Stimulated activated CD4-positive, alpha-beta T cell treated with anti-CD3 and anti-CD28 coated beads, Interleukin-1b, Interleukin-23, amount 100 ng/mL, for 1 hour (primary cell): ENCODE results near the gene CCIN.
"Not testable (repeated sequence)": the region's sequence is repeated elsewhere in the genome, so short reads cannot be mapped to it uniquely, and the experiment has no call there.

Source experiments
- DNase-seq, 2 donors: peaks; one replicate each; pipeline ENCODE4 v3.0.0-alpha.2; 2020; ENCODE audit warnings: low read depth in 2 of 2

CCIN gene

DNA sequence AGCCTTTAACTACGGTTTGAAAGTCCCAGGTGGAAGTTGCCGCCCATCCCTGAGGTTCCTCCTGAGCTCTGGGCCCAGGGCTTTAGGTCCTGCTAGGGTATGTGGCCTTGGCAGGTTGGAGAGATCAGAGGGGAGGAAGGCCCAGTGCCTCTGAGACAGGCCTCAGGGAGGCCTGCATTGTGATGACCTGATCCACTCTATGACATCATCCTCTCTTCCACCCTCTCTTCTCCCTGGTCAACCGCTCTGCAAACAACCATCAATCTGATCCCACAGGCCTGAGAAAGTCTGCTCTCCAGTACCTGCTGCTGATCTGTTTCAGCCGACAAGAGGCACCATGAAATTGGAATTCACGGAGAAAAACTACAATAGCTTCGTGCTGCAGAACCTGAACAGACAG lies at the start of gene CCIN:
Gene CCIN (plus strand): TSS at position 223 of the 400 bp plus-strand sequence. CDS start 115 bp downstream, at position 338.
- no peak for DNase-seq

DNA sequence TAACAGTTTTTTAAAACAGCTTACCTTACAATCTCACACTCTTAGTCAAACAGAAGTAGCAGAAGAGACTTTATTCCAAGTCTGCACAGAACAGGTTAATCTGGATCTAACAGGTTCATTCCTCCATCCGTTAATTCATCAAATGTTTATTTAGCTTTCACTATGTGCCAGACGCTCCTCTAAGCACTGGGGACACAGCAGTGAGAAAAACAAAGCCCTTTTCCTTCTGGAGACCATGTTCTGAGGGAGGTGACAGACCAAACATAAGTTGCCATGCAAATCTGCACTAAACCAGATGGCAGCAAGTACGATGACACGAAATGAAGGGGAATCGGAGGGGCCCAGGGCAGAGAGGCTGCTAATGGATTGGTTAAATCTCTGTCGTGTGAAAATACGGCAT lies 49.7 kb upstream of the CCIN start:
- no peak for DNase-seq

DNA sequence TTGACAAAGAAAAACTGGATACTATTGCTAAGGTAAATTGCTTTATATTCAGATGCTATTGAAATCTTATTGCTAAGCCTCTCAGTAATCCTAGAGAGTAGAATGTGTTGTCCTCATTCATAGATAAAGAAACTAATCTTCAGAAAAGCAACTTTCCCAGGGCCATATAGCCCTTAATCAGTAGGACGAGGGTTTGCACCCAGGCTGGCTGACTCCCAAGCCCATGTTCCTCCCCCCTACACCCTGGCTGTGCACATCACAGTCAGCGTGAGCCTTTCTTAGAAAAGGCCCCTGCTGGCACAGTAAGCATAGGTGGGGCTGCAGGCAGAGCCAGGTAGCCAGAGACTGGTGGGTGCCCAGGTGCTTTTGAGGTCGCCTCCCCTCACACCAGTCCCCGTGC lies 48.5 kb upstream of the CCIN start:
- no peak for DNase-seq

DNA sequence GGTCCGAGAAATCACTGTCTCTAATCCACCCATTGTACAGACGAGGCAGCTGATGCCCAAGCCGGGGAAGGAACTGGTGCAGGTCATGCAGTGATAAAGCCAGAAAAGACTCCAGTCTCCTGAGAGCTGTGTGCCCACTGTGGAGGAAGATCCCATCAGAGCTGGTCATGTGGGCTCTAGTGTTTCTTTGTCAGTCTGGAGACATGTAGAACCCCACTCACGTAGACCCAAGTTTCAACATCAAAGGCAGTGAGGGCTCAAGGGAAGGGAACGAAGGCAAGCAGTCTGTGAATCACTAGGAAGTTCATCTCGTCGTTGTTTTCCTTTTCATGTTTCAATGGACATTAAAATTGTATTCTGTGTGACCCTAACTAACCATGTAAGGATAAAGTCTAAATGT lies 47.2 kb upstream of the CCIN start:
- DNase-seq: no peak

DNA sequence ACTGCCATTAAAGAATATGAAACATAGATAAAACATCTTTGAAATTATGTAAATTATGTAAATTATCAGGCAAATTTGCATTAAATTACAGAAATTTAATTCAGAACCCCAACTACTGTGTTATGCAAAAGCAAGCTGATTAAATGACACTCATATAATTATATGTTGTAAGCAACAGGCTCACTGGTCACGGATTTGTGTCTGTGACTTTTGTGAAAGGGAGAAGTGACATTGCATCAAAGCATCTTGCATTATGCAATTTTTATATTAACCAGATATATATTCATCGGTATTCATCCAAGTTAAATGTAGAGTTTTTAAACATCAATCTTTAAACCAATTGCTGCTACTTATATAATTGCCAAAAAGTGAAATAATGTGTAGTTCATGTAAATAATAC lies 45.7 kb upstream of the CCIN start:
- no peak for DNase-seq

DNA sequence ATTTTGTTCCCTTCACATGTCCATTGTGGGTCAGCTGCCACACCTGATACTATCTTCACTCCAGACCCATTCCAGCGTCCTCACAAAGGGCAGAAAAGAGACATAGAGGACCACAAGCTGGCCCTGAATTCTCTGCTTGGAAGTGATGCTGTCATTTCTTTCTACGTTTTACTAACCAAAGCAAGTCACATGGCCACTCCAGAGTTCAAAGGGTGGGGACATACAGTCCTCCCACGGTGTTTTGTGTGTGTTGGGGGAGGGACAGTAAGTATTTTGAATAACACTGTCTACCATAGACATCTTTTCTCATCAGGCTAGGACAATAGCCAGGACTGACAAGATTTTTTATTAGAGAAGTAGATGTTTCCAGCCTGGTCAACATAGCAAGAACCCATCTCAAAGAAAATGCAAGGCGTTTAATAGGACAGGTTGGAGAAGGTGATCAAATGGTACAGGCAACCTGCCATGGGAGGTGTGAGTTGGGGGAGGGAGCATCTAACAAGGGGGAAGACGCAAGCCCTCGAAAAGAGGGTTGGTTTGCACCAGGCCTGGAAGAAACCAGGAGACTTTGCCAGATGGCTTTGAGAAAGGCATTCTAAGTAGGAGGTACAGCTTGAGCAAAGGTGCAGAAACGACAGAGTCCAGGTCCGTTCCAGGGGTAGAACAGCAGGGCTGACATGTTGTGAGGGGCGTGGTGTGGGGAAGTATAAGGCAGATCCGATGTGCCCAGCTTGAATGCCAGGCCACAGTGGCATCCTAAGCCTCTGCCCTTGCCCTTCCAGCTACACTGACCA lies 43.9 kb upstream of the CCIN start:
- DNase-seq: no peak

DNA sequence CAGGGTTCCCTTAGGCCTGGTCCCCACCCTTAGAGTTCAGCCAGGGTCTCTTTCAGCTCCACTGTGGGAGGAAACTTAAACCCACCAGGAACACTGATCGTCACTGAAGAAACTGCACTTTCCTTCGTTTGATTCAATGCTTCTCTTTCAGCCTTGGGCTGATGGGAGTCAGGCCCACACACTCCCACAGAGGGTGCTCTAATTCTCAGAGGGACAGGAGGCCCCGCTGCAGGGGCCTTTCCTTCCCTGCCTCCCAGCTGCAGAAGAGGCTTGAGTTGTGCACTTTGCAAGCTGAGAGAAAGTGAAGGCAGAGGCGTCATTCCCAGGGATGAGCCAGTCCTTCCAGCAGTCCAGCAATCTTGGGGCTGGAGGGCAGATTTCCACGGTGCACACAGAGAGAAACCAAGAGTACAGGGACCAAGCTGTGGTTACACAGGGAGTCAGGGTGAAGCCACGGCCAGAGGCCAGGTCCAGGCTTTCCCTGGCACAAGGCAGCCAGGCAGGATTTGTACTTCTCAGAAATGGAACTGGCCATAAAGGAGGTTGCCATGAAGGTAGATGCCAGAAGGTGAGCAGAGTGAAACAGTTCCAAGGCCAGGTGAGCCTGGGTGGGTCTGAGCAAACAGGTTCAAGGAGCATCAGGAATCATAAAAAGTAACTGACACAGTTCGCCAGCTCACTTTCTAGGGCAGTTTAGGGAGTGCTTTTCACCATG lies 43.0 kb upstream of the CCIN start:
- no peak for DNase-seq

DNA sequence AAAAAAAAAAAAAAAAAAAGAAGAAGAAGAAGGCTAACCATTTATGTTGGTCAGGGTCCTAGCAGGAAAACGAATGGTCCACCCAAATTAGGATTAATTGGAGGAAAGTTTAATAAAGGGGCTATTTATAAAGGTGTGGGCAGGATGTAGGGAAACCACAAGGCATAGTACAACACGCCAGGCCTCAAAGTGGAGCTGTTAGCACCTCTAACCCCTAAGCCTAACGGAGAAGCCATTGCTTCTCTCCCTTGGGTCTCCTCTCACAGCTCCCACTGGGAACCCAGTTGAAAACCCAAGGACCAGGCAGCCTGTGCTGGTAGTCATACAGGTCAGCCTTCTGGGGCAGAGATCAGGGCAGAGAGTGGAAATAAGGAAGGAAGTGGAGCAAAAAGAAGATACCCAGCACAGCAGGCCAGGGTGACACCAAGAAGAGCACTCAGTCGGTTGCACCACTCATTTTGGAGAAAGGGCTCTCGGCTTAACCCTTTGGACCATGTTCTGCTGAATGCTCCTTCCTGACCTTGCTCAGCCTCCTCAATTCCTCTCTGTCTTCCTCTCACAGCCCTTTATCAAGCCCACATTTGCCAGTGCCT lies 41.4 kb upstream of the CCIN start:
- no peak for DNase-seq

DNA sequence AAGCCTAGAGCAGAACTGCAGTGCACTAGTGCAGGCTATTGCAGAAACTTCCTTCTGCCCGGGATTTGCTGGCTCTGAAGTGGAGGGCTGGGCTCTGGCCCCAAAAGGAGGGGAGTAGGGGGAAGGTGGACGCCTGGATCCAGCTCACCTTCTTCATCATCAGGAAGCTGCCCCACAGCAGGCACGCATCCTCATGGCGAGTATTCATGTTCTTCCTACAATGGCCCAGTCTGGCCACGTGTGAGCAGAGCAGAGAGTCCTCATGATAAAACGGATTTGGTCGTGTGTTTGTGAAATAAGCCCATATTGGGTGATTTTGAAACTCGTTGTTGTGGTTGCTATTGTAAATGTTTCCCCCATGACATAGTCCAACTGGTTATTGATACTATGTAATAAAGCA lies 40.8 kb upstream of the CCIN start:
- DNase-seq: no peak

DNA sequence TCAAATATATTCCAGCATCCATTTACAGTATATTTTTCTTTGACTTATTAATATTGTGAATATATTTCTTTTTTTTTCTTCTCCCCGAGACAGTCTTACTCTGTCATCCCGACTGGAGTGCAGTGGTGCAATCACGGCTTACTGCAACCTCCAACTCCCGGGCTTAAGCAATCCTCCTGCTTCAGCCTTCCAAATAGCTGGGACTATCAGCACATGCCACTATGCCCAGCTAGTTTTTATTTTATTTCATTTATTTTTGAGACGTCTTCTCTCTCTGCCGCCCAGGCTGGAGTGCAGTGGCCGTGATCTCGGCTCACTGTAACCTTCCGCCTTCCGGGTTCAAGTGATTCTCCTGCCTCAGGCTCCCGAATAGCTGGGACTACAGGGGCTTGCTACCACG lies 40.0 kb upstream of the CCIN start:
- no peak for DNase-seq

DNA sequence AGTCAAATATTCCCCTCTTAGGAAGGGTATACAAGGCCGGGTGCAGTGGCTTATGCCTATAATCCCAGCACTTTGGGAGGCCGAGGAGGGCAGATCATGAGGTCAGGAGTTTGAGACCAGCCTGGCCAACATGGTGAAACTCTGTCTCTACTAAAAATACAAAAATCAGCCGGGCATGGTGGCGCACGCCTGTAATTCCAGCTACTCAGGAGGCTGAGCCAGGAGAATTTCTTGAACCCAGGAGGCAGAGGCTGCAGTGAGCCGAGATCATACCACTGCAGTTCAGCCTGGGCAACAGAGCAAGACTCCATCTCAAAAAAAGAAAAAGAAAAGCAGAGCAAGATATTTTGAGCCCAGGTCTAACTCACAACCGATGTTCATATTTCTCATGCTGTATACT lies 37.5 kb upstream of the CCIN start:
- DNase-seq: not testable (repeated sequence)

DNA sequence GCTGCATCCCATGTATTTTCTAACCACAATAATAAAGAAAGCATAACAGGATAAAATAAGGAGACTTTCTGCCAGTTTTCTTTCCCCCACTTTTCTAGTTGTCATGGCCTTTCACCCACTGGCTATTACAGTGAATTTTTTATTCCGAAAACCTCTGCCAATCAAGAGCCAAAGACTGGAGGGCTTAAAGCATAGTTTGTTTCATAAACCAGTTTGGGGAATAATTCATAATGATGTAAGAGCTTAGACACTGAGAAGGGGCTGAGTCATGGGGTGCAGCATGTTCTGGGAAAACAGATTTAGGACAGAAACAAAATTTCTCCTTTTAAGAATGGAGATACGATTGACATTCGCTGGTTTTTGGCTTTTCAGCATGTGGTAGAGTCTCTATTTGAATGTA lies 37.1 kb upstream of the CCIN start:
- no peak for DNase-seq

DNA sequence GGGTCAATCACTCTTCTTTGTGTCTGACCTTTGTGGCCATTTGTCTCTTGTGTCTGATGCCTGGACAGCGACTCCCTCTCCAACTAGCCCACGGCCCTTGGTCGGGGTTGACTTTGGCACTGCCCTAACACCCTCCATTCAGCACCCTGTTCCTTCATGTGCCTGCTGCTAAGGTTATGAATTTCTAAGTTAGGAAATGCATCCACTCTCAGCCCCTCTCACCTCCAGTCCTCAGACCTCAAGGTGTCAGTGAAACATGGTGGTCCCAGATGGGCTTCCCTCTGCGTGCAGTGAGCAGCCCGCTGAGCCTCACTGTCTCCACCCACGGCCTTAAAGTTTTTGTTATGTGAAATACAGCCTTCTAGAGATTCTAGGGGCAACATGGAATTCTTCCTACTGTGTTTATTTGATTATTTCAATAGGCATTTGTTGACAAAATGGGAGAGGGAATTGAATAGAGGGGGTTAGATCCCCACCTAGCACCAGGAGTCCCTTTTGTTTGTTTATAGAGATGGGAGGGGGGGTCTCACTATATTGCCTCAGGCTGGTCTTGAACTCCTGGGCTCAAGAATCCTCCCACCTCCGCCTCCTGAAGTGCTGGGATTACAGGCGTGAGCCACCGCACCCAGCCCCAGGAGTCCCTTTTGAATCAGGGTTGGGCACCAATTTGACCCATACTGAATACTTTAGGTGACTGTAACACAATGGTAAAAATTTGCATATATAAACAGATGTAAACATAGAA lies 34.3 kb upstream of the CCIN start:
- no peak for DNase-seq

DNA sequence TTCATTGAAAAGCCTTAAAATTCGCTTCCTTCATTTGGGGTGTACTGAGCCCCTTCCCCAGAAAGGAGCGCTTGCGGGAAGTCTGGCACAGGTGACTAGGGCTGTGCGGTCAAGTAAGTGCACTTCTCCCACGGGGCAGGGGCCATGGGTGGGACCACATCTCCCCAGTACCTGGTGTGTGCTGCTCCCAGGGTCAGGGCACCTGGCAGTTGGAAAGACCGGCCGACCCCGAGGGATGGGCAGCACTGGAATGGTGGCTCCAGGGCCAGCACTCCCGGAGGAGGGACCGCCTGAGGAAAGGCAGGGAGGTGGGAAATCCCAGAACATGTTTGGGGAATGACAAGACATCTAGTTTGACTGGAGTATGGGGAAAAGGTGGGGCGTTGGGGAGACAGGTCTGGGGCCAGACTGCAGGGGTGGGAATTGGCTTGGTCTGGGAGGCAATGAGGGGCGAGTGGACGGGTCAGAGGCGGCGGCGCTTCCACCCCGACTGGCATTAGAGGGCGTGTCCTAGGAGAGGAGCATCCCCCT lies 33.4 kb upstream of the CCIN start:
- DNase-seq: no peak

DNA sequence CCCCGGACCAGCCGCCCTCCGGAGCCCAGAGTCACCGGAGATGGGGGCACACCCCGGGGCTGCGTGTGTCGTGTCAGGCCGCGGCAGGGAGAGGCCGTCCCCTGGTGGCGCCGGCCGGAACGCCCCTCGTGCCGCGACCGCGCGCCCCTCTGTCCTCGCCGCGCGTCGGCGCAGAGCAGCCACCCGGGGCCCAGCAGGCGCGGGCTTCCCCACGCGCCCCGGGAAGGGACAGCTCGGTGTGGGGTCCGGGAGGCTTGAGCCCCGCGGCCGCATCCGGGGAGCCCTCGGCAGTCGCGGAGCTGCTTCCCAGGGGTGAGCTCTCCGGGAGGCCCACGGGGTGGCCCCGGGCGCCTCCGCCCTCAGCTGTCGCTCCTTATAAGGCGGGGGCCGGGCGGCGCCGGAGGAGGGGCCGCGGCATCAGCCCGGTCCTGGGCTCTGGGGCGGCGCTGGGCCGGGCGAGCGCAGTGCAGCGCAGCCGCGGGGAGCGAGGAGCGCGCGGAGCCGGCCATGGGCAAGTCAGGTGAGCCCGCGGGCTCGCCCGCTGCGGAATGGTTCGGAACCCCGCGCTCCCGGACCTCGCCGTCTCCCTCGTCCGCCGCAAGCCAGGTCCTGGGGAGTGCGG lies 32.8 kb upstream of the CCIN start, which contains the start of gene GLIPR2:
Gene GLIPR2 (plus strand): TSS at position 462 of the 622 bp plus-strand sequence. CDS start 46 bp downstream, at position 508.
- DNase-seq: peak; percentile 41 to 46

DNA sequence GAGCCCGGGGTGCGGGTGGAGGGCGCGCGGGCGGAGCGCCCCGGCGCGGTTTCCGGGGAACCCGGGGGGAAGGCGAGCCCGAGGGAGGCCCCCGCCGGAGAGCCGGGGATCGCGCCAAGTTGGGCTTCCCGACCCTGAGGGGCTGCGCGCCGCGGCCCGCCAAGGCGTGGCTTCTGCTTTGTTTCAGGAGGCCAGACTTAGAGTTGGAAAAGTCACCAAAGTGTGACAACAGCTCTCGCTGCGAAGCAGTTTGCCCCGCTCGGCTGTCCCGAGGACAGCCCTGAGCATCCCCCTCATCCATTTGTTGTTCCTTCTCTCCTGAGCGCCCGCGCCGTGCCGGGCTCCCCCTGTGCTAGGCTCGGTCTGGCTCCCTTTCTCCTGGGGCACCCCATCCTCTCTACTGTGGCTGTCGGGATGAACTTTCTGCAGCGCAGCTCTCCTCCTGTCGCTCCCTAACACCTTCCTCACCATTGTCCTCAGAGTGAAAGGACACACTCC lies 32.2 kb upstream of the CCIN start:
- DNase-seq: no peak

DNA sequence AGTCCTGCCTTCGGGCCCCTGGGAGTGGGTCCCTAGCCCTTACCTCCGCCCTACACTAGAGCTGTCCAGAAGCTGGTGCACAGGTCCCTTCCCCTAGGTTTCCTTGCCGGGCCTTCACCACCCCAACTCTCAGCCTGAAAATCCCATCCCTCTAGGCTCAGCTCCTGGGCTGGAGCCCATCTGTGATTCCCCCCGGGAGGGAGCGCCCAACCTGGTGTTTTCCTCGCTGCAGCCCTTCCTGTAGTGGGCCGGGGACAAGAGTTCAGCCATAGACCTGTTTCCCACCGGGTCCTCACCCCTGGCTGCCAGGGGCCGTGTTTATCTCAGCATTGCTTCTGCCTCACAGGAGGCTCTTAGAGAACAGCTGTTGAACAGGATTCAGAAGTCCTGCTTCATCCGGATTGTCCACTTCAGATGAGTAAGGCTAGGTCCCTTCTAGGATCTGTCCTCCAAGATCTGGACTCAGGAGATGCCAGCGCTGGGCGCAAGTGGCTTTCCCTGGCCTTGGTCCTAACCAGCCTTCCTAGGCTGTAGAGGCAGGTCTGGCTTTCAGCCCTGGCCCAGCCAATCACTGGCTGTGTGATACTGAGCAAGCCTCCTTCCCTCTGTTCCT lies 31.7 kb upstream of the CCIN start:
- DNase-seq: no peak

DNA sequence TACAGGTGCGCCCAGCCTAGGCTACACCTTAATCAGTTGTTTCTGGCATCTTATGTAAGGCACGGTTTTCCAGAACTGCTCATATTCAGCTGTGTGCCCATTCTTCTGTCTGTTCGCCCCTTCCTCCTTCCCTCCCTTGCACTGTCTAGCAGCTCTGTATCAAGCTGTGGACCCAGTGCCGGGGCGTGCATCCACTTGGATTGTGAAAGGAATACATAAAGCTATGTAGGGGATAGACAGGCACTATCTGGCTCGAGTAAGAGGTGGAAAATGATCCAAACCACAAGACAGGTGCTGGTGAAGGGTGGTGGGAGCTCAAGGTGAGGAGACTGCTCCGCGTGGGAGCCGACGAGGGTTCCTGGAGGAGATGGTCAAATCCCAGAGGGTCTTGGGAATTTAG lies 30.7 kb upstream of the CCIN start:
- DNase-seq: no peak

DNA sequence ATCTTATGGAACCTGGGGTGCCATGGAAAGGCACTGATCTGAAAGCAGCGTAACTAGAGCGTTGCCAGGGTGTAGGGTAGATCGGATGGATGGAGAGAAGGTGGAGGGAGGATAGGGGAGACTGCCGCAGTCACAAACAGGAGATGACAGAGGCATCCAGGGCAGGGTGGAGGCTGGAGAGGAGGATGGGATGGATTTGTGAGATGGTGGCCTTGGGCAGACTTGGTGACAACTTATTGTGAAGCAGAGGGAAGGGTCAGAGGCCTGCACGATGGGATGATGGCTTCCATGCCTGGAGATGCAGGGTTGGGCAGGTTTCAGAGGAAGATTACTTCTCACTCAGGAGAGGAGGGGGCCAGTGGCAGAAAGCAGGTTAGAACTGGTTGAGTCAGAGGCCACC lies 30.3 kb upstream of the CCIN start:
- DNase-seq: no peak
